Stimulated activated CD4-positive, alpha-beta T cell treated with anti-CD3 and anti-CD28 coated beads, Interleukin-15, amount 100 ng/mL, for 24 hours (primary cell): ENCODE results near the gene THOC6.
"Not testable (repeated sequence)": the region's sequence is repeated elsewhere in the genome, so short reads cannot be mapped to it uniquely, and the experiment has no call there.

Source experiments
- DNase-seq: peaks from one replicate; pipeline ENCODE4 v3.0.0-alpha.2; 2020

THOC6 gene

GRCh38 chr16:3057181-3058138 is 33.6 kb downstream of the THOC6 start:
- DNase-seq: no peak

- peak; percentile 64 for DNase-seq
Observed at GRCh38 chr16:3058139-3059030, 34.5 kb downstream of the THOC6 start.

- DNase-seq: peak; percentile 91
Observed at GRCh38 chr16:3059041-3059722, 35.3 kb downstream of the THOC6 start.

GRCh38 chr16:3059723-3060242 is 35.9 kb downstream of the THOC6 start:
- no peak for DNase-seq

- no peak for DNase-seq
Observed at GRCh38 chr16:3060339-3061127, 36.7 kb downstream of the THOC6 start.

- DNase-seq: no peak
Observed at GRCh38 chr16:3062553-3062952, 38.7 kb downstream of the THOC6 start.

GRCh38 chr16:3063625-3064386 is 40.0 kb downstream of the THOC6 start:
- no peak for DNase-seq

GRCh38 chr16:3065069-3065741 is 41.4 kb downstream of the THOC6 start, which contains the start of gene IL32:
IL32 (plus strand) TSS chr16:3065640; CDS start chr16:3065812, 172 bp downstream.
- peak; percentile 86 for DNase-seq

- peak; percentile 46 for DNase-seq
Observed at GRCh38 chr16:3065742-3066439, 42.1 kb downstream of the THOC6 start.

- peak; percentile 41 for DNase-seq
Observed at GRCh38 chr16:3066440-3066748, 42.6 kb downstream of the THOC6 start.

GRCh38 chr16:3068487-3068886 is 44.7 kb downstream of the THOC6 start:
- no peak for DNase-seq

- not testable (repeated sequence) for DNase-seq
Observed at GRCh38 chr16:3069146-3069545, 45.3 kb downstream of the THOC6 start.

GRCh38 chr16:3070608-3071111 is 46.8 kb downstream of the THOC6 start:
- DNase-seq: peak; percentile 40

GRCh38 chr16:3071655-3072054 is 47.8 kb downstream of the THOC6 start:
- peak; percentile 39 for DNase-seq

- DNase-seq: peak; percentile 50
Observed at GRCh38 chr16:3072148-3072547, 48.3 kb downstream of the THOC6 start.

GRCh38 chr16:3072576-3073263 is 48.9 kb downstream of the THOC6 start:
- DNase-seq: not testable (repeated sequence)

- DNase-seq: no peak
Observed at GRCh38 chr16:3073448-3073847, 49.6 kb downstream of the THOC6 start.

- peak; percentile 84 for DNase-seq
Observed at GRCh38 chr16:3074860-3075522, 51.2 kb downstream of the THOC6 start.
